ENCODE data around the gene IQSEC3. TPM values are rescaled to one million over a fixed set of nuclear protein-coding genes. Genes with fewer than 3 reads are reported as not detected.

Gene IQSEC3
- total and polyA plus RNA-seq, 2 of the 13 experiments (the other 11 are each of a cell fraction or from before 2014, with no cell fraction given): not detected

- TF ChIP-seq ZNF704 (CRISPR knock-in tag; IDR thresholded peaks at IDR 0.05; ENCODE audit: borderline replicate concordance) (no peak), ZMYM3 (CRISPR knock-in tag; IDR thresholded peaks at IDR 0.05) (0 out of 2 replicates have a peak, but pooled peaks have one; percentile 12), ZNF317 (CRISPR knock-in tag; IDR thresholded peaks at IDR 0.05) (no peak), ZNF788 (CRISPR knock-in tag; IDR thresholded peaks at IDR 0.05; ENCODE audit: borderline replicate concordance) (no peak), POLR2AphosphoS2 (IDR thresholded peaks at IDR 0.05; ENCODE audit: low read depth, low read length) (no peak), PRDM4 (CRISPR knock-in tag; IDR thresholded peaks at IDR 0.05; ENCODE audit: borderline replicate concordance) (no peak), YEATS2 (CRISPR knock-in tag; IDR thresholded peaks at IDR 0.05; ENCODE audit: borderline replicate concordance) (no peak), PBX2 (CRISPR knock-in tag; IDR thresholded peaks at IDR 0.05) (no peak), NRL (CRISPR knock-in tag; IDR thresholded peaks at IDR 0.05; ENCODE audit: borderline replicate concordance) (no peak), ZBTB20 (CRISPR knock-in tag; IDR thresholded peaks at IDR 0.05; ENCODE audit: borderline replicate concordance, low read depth) (no peak), ZNF646 (CRISPR knock-in tag; IDR thresholded peaks at IDR 0.05) (no peak), ARNT (IDR thresholded peaks at IDR 0.05) (no peak), ZNF768 (CRISPR knock-in tag; IDR thresholded peaks at IDR 0.05) (peak; percentile 95), MAFK (conservative IDR thresholded peaks at IDR 0.05 in 1 of 2, IDR thresholded peaks at IDR 0.05 in 1 of 2; ENCODE audit: low read length in 2 of 2) (peak; percentile 52 to 77; a peak in 3 of 4 replicates), SALL1 (CRISPR knock-in tag; IDR thresholded peaks at IDR 0.05) (no peak), FLYWCH1 (CRISPR knock-in tag; IDR thresholded peaks at IDR 0.05) (no peak)
- TF ChIP-seq, protein P1, sequence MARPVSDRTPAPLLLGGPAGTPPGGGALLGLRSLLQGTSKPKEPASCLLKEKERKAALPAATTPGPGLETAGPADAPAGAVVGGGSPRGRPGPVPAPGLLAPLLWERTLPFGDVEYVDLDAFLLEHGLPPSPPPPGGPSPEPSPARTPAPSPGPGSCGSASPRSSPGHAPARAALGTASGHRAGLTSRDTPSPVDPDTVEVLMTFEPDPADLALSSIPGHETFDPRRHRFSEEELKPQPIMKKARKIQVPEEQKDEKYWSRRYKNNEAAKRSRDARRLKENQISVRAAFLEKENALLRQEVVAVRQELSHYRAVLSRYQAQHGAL (CRISPR knock-in tag; IDR thresholded peaks at IDR 0.05; ENCODE audit: not compliant biosample characterization): no peak
These were observed 145.3 kb downstream of the IQSEC3 start (continued) for GRCh38 chr12:211639-212414.
